ENCODE data around the gene TUBA3D.
A peak's percentile ranks its signal among the peaks of the same experiment; 100 is the strongest.
"Not testable (repeated sequence)": the region's sequence is repeated elsewhere in the genome, so short reads cannot be mapped to it uniquely, and the experiment has no call there.

The TUBA3D gene

GRCh38 chr2:131531547-131532185, 55.7 kb downstream of the TUBA3D start:
- not testable (repeated sequence) for DNase-seq (ENCODE audit: low spot score)
- peak; percentile 53 for FAIRE-seq
